Activated T-cell treated with anti-CD3 and anti-CD28 coated beads, Interleukin-2, amount 50 U/mL, for 48 hours (primary cell): ENCODE measurements around the gene MUS81.
A peak's percentile ranks its signal among the peaks of the same experiment; 100 is the strongest.

ENCODE experiments used
- DNase-seq, 2 experiments: peaks; one replicate each; pipeline ENCODE4 v3.0.0-alpha.2; 2020

Gene MUS81

GRCh38 chr11:65873318-65874156 is 13.3 kb downstream of the MUS81 start:
- peak; percentile 100 for DNase-seq

GRCh38 chr11:65879617-65880016 is 19.4 kb downstream of the MUS81 start, which contains the start of gene CTSW:
Gene CTSW, plus strand, starts transcription at chr11:65879837. Its CDS starts 18 bp downstream, at chr11:65879855.
- DNase-seq: peak in 1 of 2 experiments; percentile 51

- no peak for DNase-seq
These were observed 19.8 kb downstream of the MUS81 start for GRCh38 chr11:65880027-65880426.

GRCh38 chr11:65880844-65881421 is 20.7 kb downstream of the MUS81 start:
- no peak for DNase-seq

GRCh38 chr11:65882120-65883057 is 22.2 kb downstream of the MUS81 start:
- no peak for DNase-seq

GRCh38 chr11:65883058-65883761 is 23.0 kb downstream of the MUS81 start:
- no peak for DNase-seq

- DNase-seq: no peak
These were observed 23.8 kb downstream of the MUS81 start for GRCh38 chr11:65883786-65884715.

- DNase-seq: peak; percentile 88 to 90
These were observed 24.5 kb downstream of the MUS81 start for GRCh38 chr11:65884716-65885092.

- no peak for DNase-seq
These were observed 25.0 kb downstream of the MUS81 start for GRCh38 chr11:65885231-65885630.

GRCh38 chr11:65885808-65886536 is 25.7 kb downstream of the MUS81 start:
- no peak for DNase-seq

GRCh38 chr11:65886826-65887722 is 26.8 kb downstream of the MUS81 start:
- DNase-seq: no peak

- DNase-seq: no peak
These were observed 27.5 kb downstream of the MUS81 start for GRCh38 chr11:65887723-65888162.

GRCh38 chr11:65888163-65888814 is 28.1 kb downstream of the MUS81 start, which contains the start of gene FIBP:
Gene FIBP, minus strand, starts transcription at chr11:65888471. Its CDS starts 53 bp downstream, at chr11:65888418.
- peak; percentile 97 to 98 for DNase-seq

GRCh38 chr11:65890324-65891218 is 30.3 kb downstream of the MUS81 start, which contains the start of gene CCDC85B:
Gene CCDC85B, plus strand, starts transcription at chr11:65890673. Its CDS starts 111 bp downstream, at chr11:65890784.
- DNase-seq: peak; percentile 99 to 100

- peak; percentile 67 to 70 for DNase-seq
These were observed 31.2 kb downstream of the MUS81 start for GRCh38 chr11:65891219-65892136.

GRCh38 chr11:65892137-65892540 is 31.9 kb downstream of the MUS81 start:
- peak in 1 of 2 experiments; percentile 66 for DNase-seq
